HG02678 (cell line): Measurements from ENCODE around the gene ANKMY2.

Source experiments
- ATAC-seq: cut with Tn5 transposase; IDR thresholded peaks from one replicate; pipeline ENCODE4 v1.9.1; 2021; ENCODE audit warnings: mild to moderate bottlenecking, moderate library complexity; ENCODE audit not compliant: unreplicated experiment

The ANKMY2 gene

DNA sequence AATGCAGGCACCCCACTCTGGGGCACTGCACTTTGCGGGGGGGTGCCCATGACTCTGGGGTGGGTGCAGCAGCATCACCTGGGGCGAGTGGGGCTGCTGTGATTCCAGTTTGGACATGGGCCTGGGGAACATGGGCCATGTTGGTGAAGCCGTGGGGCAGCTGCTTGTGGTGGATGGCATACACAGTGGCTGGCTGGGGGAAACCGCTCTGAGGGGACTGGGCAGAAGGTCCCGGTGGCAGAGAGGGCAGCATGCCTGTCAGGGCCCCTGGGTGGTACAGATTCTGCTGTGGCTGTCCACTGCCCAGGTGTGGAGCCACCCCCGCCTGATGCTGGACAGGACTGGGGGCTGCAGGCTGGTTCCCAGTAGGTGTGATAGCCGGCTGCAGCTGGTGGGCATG, 61.7 kb downstream of the ANKMY2 start:
- no peak for ATAC-seq

- no peak for ATAC-seq
Measured at GRCh38 chr7:16581286-16581685, 64.3 kb downstream of the ANKMY2 start.

DNA sequence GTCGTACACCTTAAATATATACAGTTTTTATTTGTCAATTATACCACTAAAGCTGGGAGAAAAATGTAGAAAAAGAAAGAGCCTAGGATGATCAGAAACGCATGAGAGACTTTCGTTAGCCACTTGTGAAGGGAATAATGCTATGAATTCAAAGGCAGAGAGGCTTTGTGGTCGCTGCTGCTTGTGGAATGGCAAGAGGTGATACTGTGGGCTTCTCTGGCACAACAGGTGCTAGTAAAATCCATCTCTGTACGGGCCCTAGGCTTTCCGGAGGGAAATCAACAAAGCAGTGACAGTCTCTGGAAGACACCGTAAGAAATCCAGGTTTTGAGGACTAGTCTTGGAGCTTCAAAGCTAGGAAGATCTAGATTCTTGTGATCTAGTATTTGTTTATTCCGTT, 66.3 kb downstream of the ANKMY2 start:
- ATAC-seq: no peak

DNA sequence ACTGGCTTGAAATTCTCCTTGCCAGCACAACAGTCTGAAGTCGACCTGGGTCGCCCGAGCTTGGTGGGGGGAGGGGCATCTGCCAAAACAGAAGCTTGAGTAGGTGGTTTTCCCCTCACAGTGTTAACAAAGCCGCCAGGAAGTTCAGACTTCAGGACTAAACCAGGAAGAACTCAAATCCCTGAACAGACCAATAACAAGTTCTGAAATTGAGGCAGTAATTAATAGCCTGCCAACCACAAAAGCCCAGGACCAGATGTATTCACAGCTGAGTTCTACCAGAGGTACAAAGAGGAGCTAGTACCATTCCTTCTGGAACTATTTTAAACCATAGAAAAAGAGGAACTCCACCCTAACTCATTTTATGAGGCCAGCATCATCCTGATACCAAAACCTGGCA, 73.6 kb downstream of the ANKMY2 start:
- ATAC-seq: no peak

GRCh38 chr7:16564909-16565426, 80.6 kb downstream of the ANKMY2 start:
- ATAC-seq: peak; percentile 60

DNA sequence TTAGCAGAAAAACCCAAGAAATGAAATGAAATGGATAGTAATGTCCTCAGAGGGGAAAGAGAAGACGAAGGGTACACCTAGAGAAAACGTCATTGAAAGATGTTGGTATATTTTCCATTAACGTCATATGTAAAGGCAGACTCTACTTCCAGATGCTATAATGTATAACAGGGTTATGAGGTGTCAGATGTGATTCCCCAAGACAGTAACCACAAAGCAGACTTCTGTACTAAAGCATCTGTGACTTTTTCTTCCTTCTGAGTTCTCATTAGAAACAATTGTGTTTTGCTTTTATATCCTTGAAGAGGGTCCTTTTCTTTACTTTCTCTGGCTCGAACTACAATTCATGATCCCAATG, 81.6 kb downstream of the ANKMY2 start:
- ATAC-seq: no peak

DNA sequence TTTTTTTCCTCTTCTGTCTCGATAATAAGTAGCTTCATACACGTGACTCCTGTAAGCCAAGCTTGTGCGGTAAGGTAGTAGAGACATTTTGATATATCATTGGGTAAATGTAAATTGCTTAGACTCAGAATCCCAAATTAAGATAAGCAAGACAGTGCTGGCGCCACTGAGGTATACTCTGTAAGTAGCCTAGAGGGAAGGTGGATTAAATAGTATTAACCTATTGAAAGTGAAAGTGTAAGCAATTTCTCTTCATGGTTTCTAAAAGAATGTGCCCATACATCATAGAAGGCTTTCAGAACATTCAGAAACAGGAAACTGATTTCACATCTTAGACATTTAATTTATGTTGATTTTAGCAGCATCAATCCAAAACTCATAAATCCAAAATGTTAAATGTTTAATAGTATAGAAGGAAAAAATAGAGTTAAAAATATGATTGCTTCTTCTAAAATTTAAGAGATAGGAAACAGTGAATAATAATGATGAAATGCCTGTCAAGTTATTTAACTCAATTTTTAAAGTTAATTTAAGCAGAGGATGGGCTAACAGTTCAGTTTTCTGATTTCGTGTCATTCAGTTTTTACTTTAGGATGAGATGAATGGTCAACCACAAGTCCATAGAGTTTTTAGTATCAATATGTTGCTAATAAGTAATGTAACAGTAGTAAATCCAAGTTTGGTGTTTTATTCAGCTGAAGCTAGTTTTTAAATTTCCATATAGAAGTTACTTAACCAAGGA, 82.1 kb downstream of the ANKMY2 start:
- ATAC-seq: peak; percentile 74

- ATAC-seq: no peak
Measured at GRCh38 chr7:16562456-16563220, 82.9 kb downstream of the ANKMY2 start.

- ATAC-seq: no peak
Measured at GRCh38 chr7:16561943-16562342, 83.6 kb downstream of the ANKMY2 start.

DNA sequence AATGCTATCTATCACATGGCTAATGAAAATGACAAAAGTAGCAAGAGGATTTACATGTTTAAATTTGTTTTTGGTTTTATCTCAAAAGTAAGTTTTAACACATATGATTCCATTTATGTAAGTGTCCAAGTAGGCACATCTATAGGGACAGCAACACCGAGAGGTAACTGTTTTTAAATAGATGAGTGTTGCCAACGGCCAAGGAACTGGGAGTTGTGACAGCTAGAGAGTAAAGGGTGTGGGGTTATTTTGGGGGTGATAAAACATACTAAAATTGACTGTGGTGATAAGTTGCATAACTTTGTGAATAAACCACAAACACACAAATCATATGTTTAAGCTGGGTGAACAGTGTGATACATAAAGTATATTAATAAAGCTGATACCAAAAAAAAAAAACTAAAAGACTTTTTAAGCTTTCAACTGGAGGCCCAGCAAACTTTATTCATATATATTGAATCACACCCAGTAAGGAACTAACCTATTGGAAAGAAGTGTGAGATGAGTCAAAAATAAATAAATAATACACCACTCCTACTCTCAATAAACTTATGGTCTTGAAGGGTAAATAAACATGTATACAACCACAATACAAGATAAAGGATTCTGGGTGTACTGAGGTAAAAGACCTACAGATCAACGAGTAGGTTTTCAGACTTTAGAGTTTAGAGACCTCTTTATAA, 85.9 kb downstream of the ANKMY2 start:
- ATAC-seq: no peak

GRCh38 chr7:16558761-16559302, 86.7 kb downstream of the ANKMY2 start:
- ATAC-seq: no peak

DNA sequence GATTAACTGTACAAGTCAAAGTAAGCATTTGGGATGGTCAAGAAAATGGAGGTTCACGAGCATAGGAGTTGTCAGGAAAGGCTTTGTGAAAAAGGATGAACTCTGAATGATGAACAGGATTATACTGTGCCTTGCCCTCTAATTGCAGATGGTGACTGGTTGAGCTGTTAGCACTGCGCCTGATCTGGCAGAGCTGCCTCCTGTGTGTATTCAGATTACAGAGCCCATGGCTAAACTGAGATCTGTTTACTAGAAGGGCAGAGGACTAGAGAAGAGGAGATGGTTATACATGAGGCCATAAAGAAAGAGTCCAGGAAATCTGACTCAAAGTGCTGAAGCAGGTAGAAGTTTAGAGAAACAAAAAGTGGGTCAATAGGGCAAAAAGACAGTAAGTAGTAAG, 89.2 kb downstream of the ANKMY2 start:
- ATAC-seq: no peak

GRCh38 chr7:16554518-16555236, 90.9 kb downstream of the ANKMY2 start:
- no peak for ATAC-seq

DNA sequence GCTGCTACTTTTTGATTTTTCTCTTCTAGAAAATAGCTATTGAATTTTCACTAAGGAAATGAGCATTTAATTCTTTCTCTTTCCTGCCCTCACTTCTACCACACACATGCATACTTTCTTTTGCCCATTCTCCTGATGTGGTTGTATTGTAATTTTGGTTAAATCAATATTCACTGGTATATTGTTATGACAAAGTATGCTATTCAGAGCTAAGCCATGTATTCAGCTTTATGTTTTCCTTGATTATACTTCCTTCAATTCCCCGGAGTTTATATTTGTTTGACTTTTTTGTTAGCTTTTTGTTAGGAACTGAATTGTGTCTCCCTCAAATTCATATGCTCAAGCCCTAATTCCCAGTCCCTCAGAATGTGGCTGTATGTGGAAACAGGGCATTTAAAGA, 94.9 kb downstream of the ANKMY2 start:
- no peak for ATAC-seq
